H9 (cell line): ENCODE data around the gene PWWP2B. TPM values are rescaled to one million over a fixed set of nuclear protein-coding genes. Genes with fewer than 3 reads are reported as not detected.

Experiments
- DNase-seq: peaks from one replicate; pipeline ENCODE4 v3.0.0-alpha.2; 2017
- H2AFZ ChIP-seq: one replicate; pipeline ENCODE4 v1.6.1; 2013; ENCODE audit warnings: mild to moderate bottlenecking, low read length, control low read depth, moderate library complexity
- H2AK5ac ChIP-seq: 2 replicates; pipeline ENCODE4 v1.6.1; 2013; ENCODE audit warnings: low read length, control low read depth, mixed read lengths; ENCODE audit not compliant: insufficient read length
- H2BK120ac ChIP-seq: one replicate; pipeline ENCODE4 v1.6.1; 2013; ENCODE audit warnings: low read depth, mild to moderate bottlenecking, low read length, control low read depth, inconsistent platforms; ENCODE audit not compliant: poor library complexity, severe bottlenecking
- H2BK12ac ChIP-seq: 2 replicates; pipeline ENCODE4 v1.6.1; 2013; ENCODE audit warnings: low read length, control low read depth, mixed read lengths, low read depth; ENCODE audit not compliant: insufficient read length
- H2BK15ac ChIP-seq: 2 replicates; pipeline ENCODE4 v1.6.1; 2013; ENCODE audit warnings: low read depth, low read length, control low read depth
- H2BK20ac ChIP-seq: one replicate; pipeline ENCODE4 v1.6.1; 2013; ENCODE audit warnings: low read depth, mild to moderate bottlenecking, low read length, control low read depth, inconsistent platforms; ENCODE audit not compliant: poor library complexity, severe bottlenecking
- H2BK5ac ChIP-seq: 2 replicates; pipeline ENCODE4 v1.6.1; 2013; ENCODE audit warnings: low read length, control low read depth, mixed read lengths; ENCODE audit not compliant: insufficient read length
- H3K14ac ChIP-seq: 2 replicates; pipeline ENCODE4 v1.6.1; 2013; ENCODE audit warnings: low read length, control low read depth; ENCODE audit not compliant: insufficient read depth
- H3K18ac ChIP-seq: 2 replicates; pipeline ENCODE4 v1.6.1; 2013; ENCODE audit warnings: low read depth, mild to moderate bottlenecking, mixed read lengths, low read length, control low read depth; ENCODE audit not compliant: insufficient read length
- H3K23ac ChIP-seq: 2 replicates; pipeline ENCODE4 v1.6.1; 2013; ENCODE audit warnings: low read length, control low read depth, mixed read lengths, low read depth; ENCODE audit not compliant: insufficient read length
- H3K23me2 ChIP-seq: 2 replicates; pipeline ENCODE4 v1.6.1; 2013; ENCODE audit warnings: low read depth, mild to moderate bottlenecking, mixed read lengths, low read length, control low read depth; ENCODE audit not compliant: insufficient read length, poor library complexity, severe bottlenecking
- H3K27ac ChIP-seq: 2 replicates; pipeline ENCODE4 v1.5.1; 2013; ENCODE audit warnings: low read length, control low read depth, mixed read lengths, low read depth; ENCODE audit not compliant: insufficient read length
- H3K27me3 ChIP-seq: 2 replicates; pipeline ENCODE4 v1.6.1; 2013; ENCODE audit warnings: low read length, control low read depth, inconsistent platforms; ENCODE audit not compliant: insufficient read depth
- H3K4ac ChIP-seq: 2 replicates; pipeline ENCODE4 v1.6.1; 2013; ENCODE audit warnings: low read depth, mild to moderate bottlenecking, control low read depth, inconsistent platforms, low read length, moderate library complexity
- H3K4me1 ChIP-seq: 2 replicates; pipeline ENCODE4 v1.6.1; 2013; ENCODE audit warnings: low read length, control low read depth, inconsistent platforms; ENCODE audit not compliant: insufficient read depth
- H3K4me2 ChIP-seq: 2 replicates; pipeline ENCODE4 v1.6.1; 2013; ENCODE audit warnings: low read length, control low read depth, mixed read lengths; ENCODE audit not compliant: insufficient read length, insufficient read depth
- H3K56ac ChIP-seq: 2 replicates; pipeline ENCODE4 v1.6.1; 2013; ENCODE audit warnings: low read depth, mild to moderate bottlenecking, mixed read lengths, low read length, control low read depth; ENCODE audit not compliant: insufficient read length
- H3K79me1 ChIP-seq: 2 replicates; pipeline ENCODE4 v1.6.1; 2013; ENCODE audit warnings: low read depth, mild to moderate bottlenecking, moderate library complexity, low read length, control low read depth, inconsistent platforms; ENCODE audit not compliant: insufficient read depth, poor library complexity, severe bottlenecking
- H3K79me2 ChIP-seq: 2 replicates; pipeline ENCODE4 v1.6.1; 2013; ENCODE audit warnings: low read length, control low read depth, inconsistent platforms; ENCODE audit not compliant: insufficient read depth
- H3K9ac ChIP-seq: 2 replicates; pipeline ENCODE4 v1.6.1; 2013; ENCODE audit warnings: low read length, control low read depth, mixed read lengths; ENCODE audit not compliant: insufficient read length; ENCODE audit errors: extremely low read depth
- H3K9me3 ChIP-seq: one replicate; pipeline ENCODE4 v1.6.1; 2013; ENCODE audit warnings: low read depth, low read length, inconsistent platforms; ENCODE audit not compliant: control insufficient read depth
- H3T11ph ChIP-seq: one replicate; pipeline ENCODE4 v1.6.1; 2013; ENCODE audit warnings: mild to moderate bottlenecking, low read length, control low read depth, inconsistent platforms
- H4K20me1 ChIP-seq: one replicate; pipeline ENCODE4 v1.6.1; 2013; ENCODE audit not compliant: control insufficient read depth, insufficient read length, insufficient read depth
- H4K5ac ChIP-seq: 2 replicates; pipeline ENCODE4 v1.6.1; 2013; ENCODE audit warnings: low read depth, mild to moderate bottlenecking, mixed read lengths, low read length, control low read depth; ENCODE audit not compliant: insufficient read length
- H4K8ac ChIP-seq: replicated peaks from 2 replicates; pipeline ENCODE4 v1.6.1; 2013; ENCODE audit warnings: low read length, control low read depth, mixed read lengths, low read depth; ENCODE audit not compliant: insufficient read length
- H4K91ac ChIP-seq: 2 replicates; pipeline ENCODE4 v1.6.1; 2013; ENCODE audit warnings: low read depth, mild to moderate bottlenecking, moderate library complexity, mixed read lengths, low read length, control low read depth; ENCODE audit not compliant: insufficient read length
- H3K27ac Mint-ChIP-seq, 3 experiments: 2 replicates in 2 of 3; 3 replicates in 1 of 3; pipeline ENCODE4 v1.8.0; 2020 to 2021; ENCODE audit warnings: mixed read lengths in 3 of 3, mild to moderate bottlenecking in 1 of 3, moderate library complexity in 1 of 3
- H3K27me3 Mint-ChIP-seq: 2 replicates; pipeline ENCODE4 v1.8.0; 2021; ENCODE audit warnings: low read depth, mild to moderate bottlenecking, moderate library complexity, mixed read lengths
- H3K36me3 Mint-ChIP-seq, 3 experiments: 2 replicates in 2 of 3; 3 replicates in 1 of 3; pipeline ENCODE4 v1.8.0; 2020 to 2021; ENCODE audit warnings: low read depth in 3 of 3, mixed read lengths in 3 of 3; ENCODE audit not compliant: insufficient read depth in 1 of 3
- H3K4me1 Mint-ChIP-seq, 2 experiments: 2 replicates each; pipeline ENCODE4 v1.8.0; 2020; ENCODE audit warnings: mixed read lengths in 2 of 2
- H3K4me3 Mint-ChIP-seq, 2 experiments: 2 replicates in 1 of 2; 3 replicates in 1 of 2; pipeline ENCODE4 v1.8.0; 2020 to 2021; ENCODE audit warnings: mild to moderate bottlenecking in 2 of 2, mixed read lengths in 2 of 2, moderate library complexity in 1 of 2
- H3K9me3 Mint-ChIP-seq, 2 experiments: 2 replicates in 1 of 2; 3 replicates in 1 of 2; pipeline ENCODE4 v1.8.0; 2020; ENCODE audit warnings: mild to moderate bottlenecking in 2 of 2, mixed read lengths in 2 of 2, moderate library complexity in 1 of 2
- CTCF ChIP-seq: fragments of 200-600 bp; sonication (generic); conservative IDR thresholded peaks from 3 replicates; pipeline ENCODE4 v1.8.0; 2021; ENCODE audit warnings: antibody characterized with exemption, mild to moderate bottlenecking
- WGBS: extraction: QIAGEN DNeasy Blood & Tissue Kit; methylation state at CpG from one replicate; pipeline ENCODE4 v1.1.7; 2013; ENCODE audit warnings: missing lambda C conversion rate, low lambda C conversion rate, mixed read lengths; ENCODE audit not compliant: insufficient read length; ENCODE audit errors: extremely low coverage; 5-methylcytosine and 5-hydroxymethylcytosine counted together
- total RNA-seq: library from RNA; stranded (reverse); gene quantifications from 2 replicates; pipeline ENCODE4 v1.2.1, GENCODE V29; 2021

The PWWP2B gene
- total RNA-seq, 1 experiment from 2014 or later, result 10.0 TPM

- no peak overlapping the region for H3K27ac ChIP-seq
- H3K18ac ChIP-seq, result no peak overlapping the region
- H2BK15ac ChIP-seq, result no peak overlapping the region
- no peak overlapping the region for H4K5ac ChIP-seq
- DNase-seq, result no peak
- H4K20me1 ChIP-seq, result no peaks in the 10 kb centered on the region
- no CpG with 5 or more reads among the region's 32 CpGs for WGBS
- H3K23ac ChIP-seq, result no peak overlapping the region
- Mint-ChIP-seq H3K36me3 (peaks cover 0 to 7% (median 0%) of the 10 kb centered on the region in 3 experiments; a peak in 4 of 7 replicates), H3K4me1 (peaks cover 49 to 60% of the 10 kb centered on the region in 2 experiments), H3K27ac (peak overlapping the region in 1 of 3 experiments; percentile 68; a peak in 2 of 7 replicates), H3K4me3 (no peak overlapping the region; a peak in 1 of 5 replicates), H3K27me3 (peaks cover 3% of the 10 kb centered on the region; the same call in 1 of the 2 replicates), H3K9me3 (no peaks in the 10 kb centered on the region)
- no peak overlapping the region for H3K9ac ChIP-seq
- H3T11ph ChIP-seq, result no peak overlapping the region
- no peak overlapping the region for H3K4me2 ChIP-seq
- no peak overlapping the region for H3K56ac ChIP-seq
- no peak overlapping the region for H4K91ac ChIP-seq
- no peak overlapping the region for H4K8ac ChIP-seq
- 0 out of 2 replicates have a peak overlapping the region, but pooled peaks have one; percentile 11 for H3K14ac ChIP-seq
- no peak overlapping the region for H2AFZ ChIP-seq
- H2BK5ac ChIP-seq, result no peak overlapping the region
- H3K4ac ChIP-seq, result no peak overlapping the region
- no peak for TF ChIP-seq CTCF
- no peak overlapping the region for H2BK12ac ChIP-seq
- H3K4me1 ChIP-seq, result peaks cover 14% of the 10 kb centered on the region; the same call in 1 of the 2 replicates
- H3K79me2 ChIP-seq, result no peaks in the 10 kb centered on the region; the same call in 1 of the 2 replicates
- no peak overlapping the region for H2AK5ac ChIP-seq
- H3K27me3 ChIP-seq, result no peaks in the 10 kb centered on the region; the same call in 1 of the 2 replicates
- no peaks in the 10 kb centered on the region for H3K79me1 ChIP-seq
- no peaks in the 10 kb centered on the region for H3K23me2 ChIP-seq
- H2BK120ac ChIP-seq, result no peak overlapping the region
- no peak overlapping the region for H2BK20ac ChIP-seq
- no peaks in the 10 kb centered on the region for H3K9me3 ChIP-seq
Measured at GRCh38 chr10:132413226-132414205, 16.5 kb downstream of the PWWP2B start.
